Hindlimb muscle (tissue), 1 donor: ENCODE data around the gene PARD6G. TPM values are rescaled to one million over a fixed set of nuclear protein-coding genes. Genes with fewer than 3 reads are reported as not detected.
"Not testable (repeated sequence)": the region's sequence is repeated elsewhere in the genome, so short reads cannot be mapped to it uniquely, and the experiment has no call there.

ENCODE experiments used
- DNase-seq: peaks from one replicate; pipeline ENCODE4 v3.0.0-alpha.2; 2013
- polyA plus RNA-seq: library from polyadenylated mRNA; unstranded; fragments of 120-200 nt; gene quantifications from one replicate; pipeline ENCODE4 v1.2.1, GENCODE V29; 2013; ENCODE audit not compliant: insufficient read length

Gene PARD6G
- polyA plus RNA-seq, 1 donor: 7.1 TPM

DNA sequence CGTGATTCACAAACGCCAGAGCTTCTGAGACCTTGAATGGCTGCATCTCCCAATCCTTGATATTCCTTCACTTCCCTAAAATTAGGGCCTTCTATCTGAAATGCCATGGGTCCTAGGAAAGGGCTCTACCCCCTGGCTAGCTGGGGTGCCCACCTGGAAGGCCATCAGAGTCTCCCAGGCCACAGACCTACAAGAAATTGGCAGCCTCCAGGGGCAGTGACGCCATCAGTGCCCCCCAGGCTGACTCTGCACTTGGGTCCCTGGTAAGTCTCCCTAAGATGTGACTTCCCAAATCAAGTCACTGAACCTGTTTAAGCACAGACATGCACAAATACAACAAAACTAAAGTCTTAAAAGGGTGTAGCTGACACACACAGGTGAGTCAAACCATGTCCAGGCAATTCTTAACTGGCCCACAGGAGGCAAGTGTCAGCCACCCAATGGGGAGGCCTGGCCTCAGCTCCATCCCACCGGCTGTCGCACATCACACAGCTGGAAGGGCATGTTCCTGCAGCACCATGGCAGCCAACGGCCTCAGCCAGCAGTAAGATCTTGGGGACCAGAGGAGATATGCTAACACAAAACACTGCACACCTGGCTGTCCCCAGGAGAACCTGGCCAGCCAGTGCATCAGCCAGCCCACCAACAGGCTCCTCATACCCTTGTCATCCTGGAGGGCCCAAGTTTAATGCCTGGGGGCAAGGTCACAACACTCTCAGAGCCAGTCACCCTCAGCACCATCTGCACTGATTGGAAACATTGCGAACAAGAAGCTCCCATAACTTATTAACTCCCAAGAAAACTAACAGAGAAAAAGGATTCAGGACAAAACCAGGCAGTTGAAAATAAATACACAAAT, 5.2 kb downstream of the PARD6G start:
- no peak for DNase-seq

GRCh38 chr18:80239830-80240229, 7.5 kb downstream of the PARD6G start:
- no peak for DNase-seq

- no peak for DNase-seq
Measured at GRCh38 chr18:80238651-80239260, 8.6 kb downstream of the PARD6G start.

DNA sequence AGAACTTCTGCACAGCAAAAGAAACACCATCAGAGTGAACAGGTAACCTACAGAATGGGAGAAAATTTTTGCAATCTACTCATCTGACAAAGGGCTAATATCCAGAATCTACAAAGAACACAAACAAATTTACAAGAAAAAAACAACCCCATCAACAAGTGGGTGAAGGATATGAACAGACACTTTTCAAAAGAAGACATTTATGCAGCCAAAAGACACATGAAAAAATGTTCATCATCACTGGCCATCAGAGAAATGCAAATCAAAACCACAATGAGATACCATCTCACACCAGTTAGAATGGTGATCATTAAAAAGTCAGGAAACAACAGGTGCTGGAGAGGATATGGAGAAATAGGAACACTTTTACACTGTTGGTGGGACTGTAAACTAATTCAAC, 9.8 kb downstream of the PARD6G start:
- not testable (repeated sequence) for DNase-seq

DNA sequence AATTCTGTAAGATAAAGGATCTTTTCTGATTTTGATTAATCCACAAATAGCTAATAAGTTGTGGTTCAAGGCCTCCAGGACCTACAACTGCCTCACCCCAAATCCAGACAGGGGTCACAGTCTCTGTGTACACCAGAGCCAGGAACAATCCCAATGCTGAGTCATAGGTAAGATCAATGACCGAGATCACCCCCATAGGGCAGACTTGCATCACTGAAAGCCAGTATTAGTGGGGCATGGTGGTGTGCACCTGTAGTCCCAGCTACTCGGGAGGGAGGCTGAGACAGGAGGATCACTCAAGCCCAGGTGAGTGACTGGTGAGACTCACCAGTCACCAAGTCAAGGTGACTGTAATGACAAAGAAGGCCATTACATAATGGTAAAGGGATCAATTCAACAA, 12.9 kb downstream of the PARD6G start:
- DNase-seq: no peak

DNA sequence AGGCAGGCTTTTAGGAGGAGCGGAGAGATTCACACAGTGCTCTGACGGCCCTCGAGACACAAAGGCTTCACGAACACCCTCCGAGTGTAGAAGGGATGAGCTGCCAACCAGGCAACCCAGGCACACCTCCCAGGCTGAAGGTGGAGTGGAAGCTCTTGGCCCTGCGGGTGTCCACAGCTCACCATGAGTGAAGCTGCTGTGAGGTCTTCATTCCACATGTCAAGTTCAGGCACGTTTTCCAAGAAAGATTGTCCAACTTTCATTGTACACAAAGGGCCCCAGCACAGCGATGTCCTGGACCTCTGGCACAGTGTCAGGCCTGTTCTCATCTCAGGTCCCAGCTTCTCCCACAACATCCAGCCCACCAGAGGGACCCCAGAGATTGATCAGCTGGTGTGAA, 13.4 kb downstream of the PARD6G start:
- DNase-seq: no peak

GRCh38 chr18:80233201-80233835, 14.0 kb downstream of the PARD6G start:
- DNase-seq: no peak

DNA sequence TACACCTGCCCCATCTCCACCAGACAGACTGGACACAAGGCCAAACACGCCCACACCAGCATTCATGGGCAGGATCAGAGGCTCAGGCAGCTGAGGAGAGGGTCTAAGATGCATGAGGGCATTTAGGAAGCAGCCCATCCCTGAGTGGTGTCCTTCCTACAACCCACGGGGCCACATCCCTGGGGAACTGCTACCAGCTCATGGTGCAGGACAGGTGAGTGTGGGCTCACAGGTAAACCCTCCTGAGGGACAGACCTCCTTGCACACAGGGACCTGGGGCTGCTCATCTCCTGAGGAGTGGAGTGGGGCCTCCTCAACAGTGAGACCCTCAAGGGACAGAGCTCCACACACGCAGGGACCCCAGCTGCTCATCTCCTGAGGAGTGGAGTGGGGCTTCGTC, 14.6 kb downstream of the PARD6G start:
- DNase-seq: no peak

DNA sequence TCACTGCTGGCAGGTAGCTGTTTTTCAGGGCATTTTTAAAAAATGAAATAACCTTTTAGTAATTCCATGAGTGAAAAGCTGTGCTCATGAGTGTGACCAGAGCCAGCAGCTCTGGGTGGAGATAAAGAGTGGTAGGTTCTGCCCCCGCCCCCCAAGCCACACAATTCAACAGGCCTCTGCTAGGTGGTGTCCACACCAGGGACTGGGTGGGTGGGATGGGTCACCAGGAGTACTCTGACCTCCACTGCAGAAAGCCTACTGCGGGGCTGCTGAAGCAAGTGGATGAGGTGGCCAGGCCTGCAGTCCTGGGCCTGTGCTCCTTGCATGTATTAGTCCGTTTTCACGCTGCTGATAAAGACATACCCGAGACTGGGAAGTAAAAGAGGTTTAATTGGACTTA, 15.3 kb downstream of the PARD6G start:
- DNase-seq: no peak

DNA sequence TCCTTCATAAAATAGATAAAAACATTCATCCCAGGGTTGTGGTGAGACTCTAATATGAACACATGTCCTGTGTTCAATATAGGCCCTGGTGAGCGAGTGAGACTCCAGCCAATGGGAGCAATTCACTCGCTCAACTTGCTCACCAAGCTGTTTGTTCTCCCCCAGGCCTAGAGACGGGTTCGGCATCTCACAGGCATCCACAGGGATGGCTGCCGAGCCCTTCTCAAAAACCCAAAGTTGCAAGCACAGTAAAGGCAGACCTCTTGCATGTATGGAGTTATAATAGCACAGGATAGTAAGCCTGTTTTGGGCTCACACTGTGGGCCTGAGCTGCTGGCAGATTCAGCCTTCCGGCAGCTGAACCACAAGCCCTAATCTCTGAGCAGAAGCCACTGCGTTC, 15.7 kb downstream of the PARD6G start:
- DNase-seq: no peak

GRCh38 chr18:80231151-80231550, 16.2 kb downstream of the PARD6G start:
- DNase-seq: no peak

DNA sequence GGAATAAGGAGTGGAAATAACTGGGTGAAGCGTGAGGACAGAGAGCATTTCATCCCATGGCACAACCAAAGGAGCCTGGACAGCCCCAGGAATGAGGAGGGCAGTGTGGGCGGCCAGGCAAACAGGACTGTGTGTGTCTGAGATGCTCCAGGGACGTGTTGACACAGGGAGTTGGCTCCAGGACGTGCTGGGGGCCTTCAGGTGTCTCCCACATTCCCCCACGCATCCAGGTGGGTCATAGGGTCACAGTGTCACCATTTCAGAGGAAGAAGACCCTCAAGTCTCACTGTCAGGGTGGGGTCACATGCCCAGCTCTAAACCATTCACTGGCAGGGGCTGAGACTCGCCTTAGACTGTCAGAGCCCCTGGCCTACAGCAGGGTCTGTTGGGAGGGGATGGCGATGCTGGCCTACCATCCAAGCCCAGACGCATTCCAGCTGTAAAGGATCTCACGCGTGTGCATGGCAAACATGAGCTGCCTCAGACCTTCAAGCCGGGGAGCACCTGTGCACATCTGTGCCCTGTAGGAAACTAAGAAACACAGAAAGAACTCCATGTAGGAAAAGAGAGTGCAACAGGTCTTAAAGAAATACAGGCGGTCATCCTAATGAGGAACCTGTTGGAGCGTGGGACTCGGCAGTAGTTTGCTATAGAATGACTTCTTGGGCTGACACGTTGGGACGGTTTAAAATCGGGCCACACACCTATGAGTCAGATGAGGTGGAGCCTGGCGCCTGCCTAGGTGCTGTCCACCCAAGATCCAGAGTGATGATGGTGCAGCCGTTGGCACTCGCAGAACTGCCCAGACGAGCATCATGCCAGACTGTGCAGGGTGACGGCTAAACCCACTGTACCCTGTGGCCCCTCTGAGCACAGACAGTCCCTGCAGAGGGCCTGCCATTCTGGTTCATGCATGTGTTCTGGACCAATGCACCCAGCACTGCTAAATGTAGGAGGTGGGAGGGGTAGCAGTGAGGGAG, 17.3 kb downstream of the PARD6G start:
- DNase-seq: no peak

GRCh38 chr18:80229363-80229762, 18.0 kb downstream of the PARD6G start:
- no peak for DNase-seq

DNA sequence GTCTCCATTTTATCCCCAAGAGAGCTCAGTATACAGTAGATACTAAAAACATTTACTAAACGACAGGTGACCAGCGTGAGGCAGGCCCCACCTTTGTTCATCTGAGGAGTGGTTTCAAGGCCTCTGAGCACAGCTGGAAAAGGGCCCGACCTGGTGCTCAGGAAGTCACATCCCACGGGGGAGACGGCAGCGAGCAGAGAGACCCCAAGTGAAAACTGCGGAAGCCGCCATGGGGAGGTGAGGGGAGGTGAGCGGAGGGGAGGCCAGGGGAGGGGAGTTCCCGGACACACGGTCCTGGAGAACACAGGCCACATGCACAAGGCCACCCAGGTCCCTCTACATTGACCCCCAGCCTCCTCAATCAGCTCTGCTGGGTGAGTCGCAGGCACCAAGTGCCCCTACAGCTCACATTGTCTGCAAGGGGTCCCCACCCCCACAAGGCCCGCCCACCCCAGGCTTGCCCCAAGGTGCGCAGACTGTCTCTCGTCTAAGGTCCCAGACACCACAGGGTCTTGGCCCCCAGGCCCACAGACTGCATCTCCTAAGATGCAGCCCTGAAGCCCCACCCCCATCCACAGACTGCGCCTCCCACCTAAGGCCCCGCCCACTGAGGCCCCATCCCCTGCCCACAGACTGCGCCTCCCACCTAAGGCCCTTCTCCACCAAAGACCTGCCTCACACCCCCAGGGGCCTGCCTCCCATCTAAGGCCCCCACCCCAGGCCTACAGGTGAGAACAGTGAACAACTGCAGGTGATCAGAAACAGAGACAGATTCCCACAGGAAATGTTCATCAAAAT, 19.1 kb downstream of the PARD6G start:
- no peak for DNase-seq

DNA sequence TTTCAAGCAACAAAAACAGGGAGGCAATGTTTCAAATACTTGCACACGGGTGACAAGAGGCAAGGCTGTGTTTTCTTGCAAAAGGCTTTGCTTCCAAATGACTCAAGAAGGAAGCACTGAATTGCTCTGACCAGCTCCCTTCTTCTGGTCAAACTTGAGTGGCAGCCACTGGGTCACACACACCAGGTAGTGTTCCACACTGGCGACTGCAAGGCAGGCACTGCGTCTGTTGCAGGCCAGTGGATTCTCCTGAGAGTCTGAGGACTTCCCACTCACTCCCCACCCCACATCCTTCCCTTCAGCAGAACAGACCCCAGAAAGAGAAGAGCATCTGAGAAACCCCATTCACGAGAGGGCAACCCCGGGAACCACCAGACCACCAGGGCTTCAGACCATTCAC, 19.8 kb downstream of the PARD6G start:
- DNase-seq: no peak

- no peak for DNase-seq
Measured at GRCh38 chr18:80225685-80226084, 21.6 kb downstream of the PARD6G start.

GRCh38 chr18:80223581-80224148, 23.6 kb downstream of the PARD6G start:
- DNase-seq: no peak

DNA sequence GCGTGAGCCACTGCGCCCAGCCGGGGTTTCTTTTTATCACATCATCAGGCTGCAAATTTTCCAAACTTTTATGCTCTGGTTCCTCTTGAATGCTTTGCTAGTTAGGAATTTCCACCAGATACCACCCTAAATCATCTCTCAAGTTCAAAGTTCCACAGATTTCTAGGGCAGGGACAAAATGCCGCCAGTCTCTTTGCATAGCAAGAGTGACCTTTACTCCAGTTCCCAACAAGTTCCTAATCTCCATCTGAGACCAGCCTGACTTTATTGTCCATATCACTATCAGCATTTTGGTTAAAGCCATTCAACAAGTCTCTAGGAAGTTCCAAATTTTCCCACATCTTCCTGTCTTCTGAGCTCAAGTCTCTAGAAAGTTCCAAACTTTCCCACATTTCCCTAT, 27.8 kb downstream of the PARD6G start:
- DNase-seq: not testable (repeated sequence)

DNA sequence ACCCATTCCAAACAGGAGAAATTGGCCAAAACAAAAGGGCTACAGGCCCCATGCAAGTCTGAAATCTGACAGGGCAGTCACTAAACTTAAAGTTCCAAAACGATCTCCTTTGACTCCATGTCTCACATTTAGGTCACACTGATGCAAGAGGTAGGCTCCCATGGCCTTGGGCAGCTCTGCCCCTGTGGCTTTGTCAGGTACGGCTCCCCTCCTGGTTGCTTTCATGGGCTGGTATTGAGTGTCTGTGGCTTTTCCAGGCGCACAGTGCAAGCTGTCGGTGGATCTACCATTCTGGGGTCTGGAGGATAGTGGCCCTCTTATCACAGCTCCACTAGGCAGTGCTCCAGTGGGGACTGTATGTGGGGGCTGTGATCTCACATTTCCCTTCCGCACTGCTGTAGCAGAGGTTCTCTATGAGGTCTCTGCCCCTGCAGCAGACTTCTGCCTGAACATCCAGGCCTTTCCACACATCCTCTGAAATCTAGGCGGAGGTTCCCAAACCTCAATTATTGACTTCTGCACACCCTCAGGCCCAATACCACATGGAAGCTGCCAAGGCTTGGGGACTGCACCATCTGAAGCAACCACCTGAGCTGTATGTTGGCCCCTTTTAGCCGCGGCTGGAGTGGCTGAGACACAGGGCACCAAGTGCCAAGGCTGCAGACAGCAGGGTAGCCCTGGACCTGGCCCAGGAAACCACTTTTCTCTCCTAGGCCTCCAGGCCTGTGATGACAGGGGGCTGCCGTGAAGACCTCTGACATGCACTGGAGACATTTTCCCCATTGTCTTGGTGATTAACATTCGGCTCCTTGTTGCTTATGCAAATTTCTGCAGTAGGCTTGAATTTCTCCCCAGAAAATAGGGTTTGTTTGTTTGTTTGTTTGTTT, 28.7 kb downstream of the PARD6G start:
- DNase-seq: no peak

- DNase-seq: no peak
Measured at GRCh38 chr18:80213182-80213581, 34.1 kb downstream of the PARD6G start.
